HCT116 (cell line): ENCODE results near the gene PJA2. TPM values are rescaled to one million over a fixed set of nuclear protein-coding genes. Genes with fewer than 3 reads are reported as not detected.

Source experiments
- ATAC-seq: fragments of 200-7000 bp; cut with Tn5 transposase; 2 replicates; pipeline ENCODE4 v1.9.1; 2020; ENCODE audit warnings: mild to moderate bottlenecking, moderate library complexity
- BruUV-seq: library from RNA; stranded (reverse); fragments of 400-500 nt; replicated peaks from 2 replicates; lab custom pipeline; 2021; lab: Mats Ljungman, UMichigan
- CTCF ChIA-PET: fragments of 300-600 bp; sonication (Branson Sonifier 250); formaldehyde crosslinking; loops from one replicate; lab custom pipeline; 2021; ENCODE audit warnings: antibody characterized with exemption; lab: Charles Lee
- POLR2A ChIA-PET: fragments of 300-600, 350-600 bp; sonication (Branson Sonifier 250); formaldehyde crosslinking; loops from one replicate; lab custom pipeline; 2021; ENCODE audit warnings: antibody characterized with exemption; lab: Charles Lee
- RAD21 ChIA-PET, 2 experiments: fragments of 300-600 bp; sonication (Branson Sonifier 250); formaldehyde crosslinking; loops; one replicate each; lab custom pipeline; 2023; ENCODE audit warnings: low total read pairs in 2 of 2; ENCODE audit not compliant: uncharacterized antibody in 2 of 2, unreplicated experiment in 2 of 2, low non-redundant PET in 1 of 2; lab: Charles Lee
- DNase-seq: peaks from one replicate; pipeline ENCODE4 v3.0.0-alpha.2; 2010; ENCODE audit warnings: low read depth, low spot score
- H2AFZ ChIP-seq: fragments of 200-600 bp; shearing (Covaris generic), sonication (generic); 2 replicates; pipeline ENCODE4 v1.6.1; 2017; ENCODE audit warnings: low read depth, mixed run types, mixed read lengths, antibody characterized with exemption, low read length; ENCODE audit not compliant: poor library complexity, severe bottlenecking
- H3K27ac ChIP-seq: 2 replicates; pipeline ENCODE4 v1.5.1; 2012; ENCODE audit warnings: low read depth, low read length
- H3K27me3 ChIP-seq: fragments of 200-600 bp; sonication (generic); 2 replicates; pipeline ENCODE4 v1.6.1; 2016; ENCODE audit warnings: mixed run types, low read length, mixed read lengths; ENCODE audit not compliant: insufficient read depth
- H3K36me3 ChIP-seq, 2 experiments: fragments of 200-500 bp in 1 of 2; fragments of 200-600 bp in 1 of 2; sonication (Bioruptor generic) in 1 of 2; sonication (generic) in 1 of 2; 2 replicates each; pipeline versions ENCODE4 v1.5.1 to v1.6.1; 2014 to 2016; ENCODE audit warnings: low read length in 2 of 2, inconsistent platforms in 1 of 2, mixed read lengths in 1 of 2, mixed run types in 1 of 2; ENCODE audit not compliant: insufficient read depth in 2 of 2, control insufficient read depth in 1 of 2
- H3K4me1 ChIP-seq, 2 experiments: fragments of 200-600 bp in 1 of 2; sonication (generic) in 1 of 2; 2 replicates each; pipeline versions ENCODE4 v1.5.1 to v1.6.1; 2012 to 2017; ENCODE audit warnings: low read length in 2 of 2, inconsistent platforms in 1 of 2, mild to moderate bottlenecking in 1 of 2, mixed read lengths in 1 of 2, mixed run types in 1 of 2, moderate library complexity in 1 of 2; ENCODE audit not compliant: insufficient read depth in 2 of 2, control insufficient read depth in 1 of 2
- H3K4me2 ChIP-seq: fragments of 200-600 bp; sonication (generic); 2 replicates; pipeline ENCODE4 v1.6.1; 2017; ENCODE audit warnings: mixed run types, low read length, mixed read lengths
- H3K4me3 ChIP-seq, 2 experiments: fragments of 200-600 bp in 1 of 2; sonication (generic) in 1 of 2; replicated peaks in 1 of 2; 2 replicates each; pipeline ENCODE4 v1.5.1; 2011 to 2016; ENCODE audit warnings: low read length in 2 of 2, control low read depth in 1 of 2, low read depth in 1 of 2, mild to moderate bottlenecking in 1 of 2, mixed read lengths in 1 of 2, mixed run types in 1 of 2
- H3K79me2 ChIP-seq: fragments of 200-600 bp; sonication (generic); 2 replicates; pipeline ENCODE4 v1.6.1; 2017; ENCODE audit warnings: mild to moderate bottlenecking, mixed run types, low read length, moderate library complexity, mixed read lengths; ENCODE audit not compliant: insufficient read depth
- H3K9ac ChIP-seq: fragments of 200-600 bp; sonication (generic); 2 replicates; pipeline ENCODE4 v1.6.1; 2016; ENCODE audit warnings: low read length, mixed read lengths
- H3K9me2 ChIP-seq: fragments of 200-600 bp; sonication (generic), shearing (Covaris generic); 2 replicates; pipeline ENCODE4 v1.6.1; 2017; ENCODE audit warnings: mixed run types, mild to moderate bottlenecking, moderate library complexity; ENCODE audit not compliant: insufficient read depth
- H3K9me3 ChIP-seq, 2 experiments: fragments of 200-500 bp in 1 of 2; fragments of 200-600 bp in 1 of 2; sonication (Bioruptor generic) in 1 of 2; sonication (generic) in 1 of 2; 2 replicates each; pipeline ENCODE4 v1.6.1; 2014 to 2017; ENCODE audit warnings: low read length in 2 of 2, mixed read lengths in 2 of 2, inconsistent platforms in 1 of 2, low read depth in 1 of 2, mild to moderate bottlenecking in 1 of 2, mixed run types in 1 of 2, moderate library complexity in 1 of 2; ENCODE audit not compliant: control insufficient read depth in 1 of 2, insufficient read depth in 1 of 2
- H4K20me1 ChIP-seq: fragments of 200-600 bp; sonication (generic), shearing (Covaris generic); 2 replicates; pipeline ENCODE4 v1.6.1; 2017; ENCODE audit warnings: mixed run types, mild to moderate bottlenecking, moderate library complexity; ENCODE audit not compliant: insufficient read depth
- EZH2phosphoT487 ChIP-seq: fragments of 200-600 bp; IDR thresholded peaks from 2 replicates; pipeline ENCODE4 v1.6.1; 2018; ENCODE audit warnings: antibody characterized with exemption, borderline replicate concordance
- REST ChIP-seq: IDR thresholded peaks from 2 replicates; pipeline ENCODE4 v1.6.1; 2012; ENCODE audit warnings: low read depth
- intact Hi-C: fragments of 100-400 bp; cut with micrococcal nuclease; formaldehyde crosslinking; loops from 2 replicates; pipeline ENCODE4 v1.10.0; 2022
- total RNA-seq: library from RNA; stranded (reverse); gene quantifications from one replicate; pipeline ENCODE4 v1.2.1, GENCODE V29; 2021; ENCODE audit not compliant: unreplicated experiment
- TF ChIP-seq, protein P1 (sequence below), 3 experiments: fragments of 200-600 bp in 1 of 3; sonication (generic) in 1 of 3; IDR thresholded peaks in 2 of 3; conservative IDR thresholded peaks in 1 of 3; 2 replicates each; pipeline ENCODE4 v1.5.1; 2012 to 2017; ENCODE audit warnings: low read depth in 2 of 3, low read length in 2 of 3, antibody characterized with exemption in 1 of 3, borderline replicate concordance in 1 of 3, control low read depth in 1 of 3, mild to moderate bottlenecking in 1 of 3, mixed read lengths in 1 of 3, mixed run types in 1 of 3, moderate library complexity in 1 of 3; ENCODE audit not compliant: insufficient read depth in 1 of 3

PJA2 gene
- total RNA-seq, 1 experiment from 2014 or later, result 38.4 TPM

- H3K4me1 ChIP-seq, result no peaks in the 10 kb centered on the region
- no TSS peak for BruUV-seq
- TF ChIP-seq, protein P1, sequence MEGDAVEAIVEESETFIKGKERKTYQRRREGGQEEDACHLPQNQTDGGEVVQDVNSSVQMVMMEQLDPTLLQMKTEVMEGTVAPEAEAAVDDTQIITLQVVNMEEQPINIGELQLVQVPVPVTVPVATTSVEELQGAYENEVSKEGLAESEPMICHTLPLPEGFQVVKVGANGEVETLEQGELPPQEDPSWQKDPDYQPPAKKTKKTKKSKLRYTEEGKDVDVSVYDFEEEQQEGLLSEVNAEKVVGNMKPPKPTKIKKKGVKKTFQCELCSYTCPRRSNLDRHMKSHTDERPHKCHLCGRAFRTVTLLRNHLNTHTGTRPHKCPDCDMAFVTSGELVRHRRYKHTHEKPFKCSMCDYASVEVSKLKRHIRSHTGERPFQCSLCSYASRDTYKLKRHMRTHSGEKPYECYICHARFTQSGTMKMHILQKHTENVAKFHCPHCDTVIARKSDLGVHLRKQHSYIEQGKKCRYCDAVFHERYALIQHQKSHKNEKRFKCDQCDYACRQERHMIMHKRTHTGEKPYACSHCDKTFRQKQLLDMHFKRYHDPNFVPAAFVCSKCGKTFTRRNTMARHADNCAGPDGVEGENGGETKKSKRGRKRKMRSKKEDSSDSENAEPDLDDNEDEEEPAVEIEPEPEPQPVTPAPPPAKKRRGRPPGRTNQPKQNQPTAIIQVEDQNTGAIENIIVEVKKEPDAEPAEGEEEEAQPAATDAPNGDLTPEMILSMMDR (IDR thresholded peaks at IDR 0.05 in 2 of 3, conservative IDR thresholded peaks at IDR 0.05 in 1 of 3; ENCODE audit: borderline replicate concordance in 1 of 3, insufficient read depth in 1 of 3, low read depth in 2 of 3, low read length in 2 of 3), result no peak
- TF ChIP-seq EZH2phosphoT487, result no peak
- DNase-seq (no peak), ATAC-seq (no peak)
- CTCF ChIA-PET, result no interaction called here
- intact Hi-C loops, result no loop called here
- H3K27me3 ChIP-seq, result no peaks in the 10 kb centered on the region
- no peak overlapping the region for H3K27ac ChIP-seq
- no peak overlapping the region for H2AFZ ChIP-seq
- POLR2A ChIA-PET, result interaction anchor here (0.7 to 1.5 kb wide), 2 partner anchors 10 to 68 kb away, joined by 3 read pairs; partner anchors contain the start of gene PJA2
- no peaks in the 10 kb centered on the region for H3K36me3 ChIP-seq
- H3K9me2 ChIP-seq, result no peaks in the 10 kb centered on the region
- no peak overlapping the region for H3K9ac ChIP-seq
- no peaks in the 10 kb centered on the region for H3K9me3 ChIP-seq
- H3K79me2 ChIP-seq, result peaks cover 67% of the 10 kb centered on the region
- H3K4me3 ChIP-seq, result no peak overlapping the region
- H3K4me2 ChIP-seq, result no peak overlapping the region
- no peaks in the 10 kb centered on the region for H4K20me1 ChIP-seq
- RAD21 ChIA-PET, result no interaction called here
Observed at GRCh38 chr5:109399092-109399759, 10.5 kb downstream of the PJA2 start.

GRCh38 chr5:109396965-109397364, 12.8 kb downstream of the PJA2 start:
- ATAC-seq (no peak), DNase-seq (no peak)
- POLR2A ChIA-PET, result no interaction called here
- no TSS peak for BruUV-seq
- Histone ChIP-seq H3K9ac (no peak overlapping the region), H4K20me1 (no peaks in the 10 kb centered on the region), H3K36me3 (no peaks in the 10 kb centered on the region), H3K9me3 (no peaks in the 10 kb centered on the region), H3K27me3 (no peaks in the 10 kb centered on the region), H3K27ac (no peak overlapping the region), H3K4me2 (no peak overlapping the region), H3K79me2 (peaks cover 64% of the 10 kb centered on the region), H2AFZ (no peak overlapping the region), H3K4me1 (no peaks in the 10 kb centered on the region), H3K4me3 (no peak overlapping the region), H3K9me2 (no peaks in the 10 kb centered on the region)
- TF ChIP-seq REST, result no peak
- CTCF ChIA-PET, result no interaction called here
- RAD21 ChIA-PET, result no interaction called here
- intact Hi-C loops, result no loop called here
